ENCODE results near the gene POSTN. TPM values are rescaled to one million over a fixed set of nuclear protein-coding genes. Genes with fewer than 3 reads are reported as not detected.
"Not testable (repeated sequence)": the region's sequence is repeated elsewhere in the genome, so short reads cannot be mapped to it uniquely, and the experiment has no call there.

Gene POSTN
- total RNA-seq, 2 experiments from 2014 or later, result not detected

DNA sequence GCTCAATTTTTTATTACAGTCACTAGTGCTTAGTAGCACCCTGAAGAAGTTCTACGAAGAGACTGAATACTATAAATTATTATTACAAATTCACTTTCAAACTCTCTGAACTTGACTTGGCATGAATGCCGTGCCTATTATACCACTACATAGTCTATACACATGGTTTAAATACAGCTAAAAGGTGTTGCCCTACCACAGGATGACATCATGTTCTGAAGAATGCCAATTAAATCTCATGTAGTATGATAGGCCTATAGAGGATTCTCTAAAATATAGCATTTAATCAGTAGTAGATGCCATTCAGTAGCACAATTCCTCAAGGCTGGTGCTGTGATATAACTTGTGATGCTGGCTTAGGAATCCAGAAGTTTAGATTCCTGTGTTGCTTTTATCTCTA is 16.7 kb upstream of the POSTN start:
- no peaks in the 10 kb centered on the region for H3K27me3 Mint-ChIP-seq
- H3K4me3 Mint-ChIP-seq, result no peak overlapping the region
- H3K27ac Mint-ChIP-seq, result no peak overlapping the region
- CTCF ChIA-PET, result no interaction called here
- POLR2A ChIA-PET, result no interaction called here
- no peaks in the 10 kb centered on the region for H3K9me3 Mint-ChIP-seq
- no peak for DNase-seq
- no peaks in the 10 kb centered on the region for H3K4me1 Mint-ChIP-seq
- H3K36me3 Mint-ChIP-seq (ENCODE audit: low read depth), result no peaks in the 10 kb centered on the region

DNA sequence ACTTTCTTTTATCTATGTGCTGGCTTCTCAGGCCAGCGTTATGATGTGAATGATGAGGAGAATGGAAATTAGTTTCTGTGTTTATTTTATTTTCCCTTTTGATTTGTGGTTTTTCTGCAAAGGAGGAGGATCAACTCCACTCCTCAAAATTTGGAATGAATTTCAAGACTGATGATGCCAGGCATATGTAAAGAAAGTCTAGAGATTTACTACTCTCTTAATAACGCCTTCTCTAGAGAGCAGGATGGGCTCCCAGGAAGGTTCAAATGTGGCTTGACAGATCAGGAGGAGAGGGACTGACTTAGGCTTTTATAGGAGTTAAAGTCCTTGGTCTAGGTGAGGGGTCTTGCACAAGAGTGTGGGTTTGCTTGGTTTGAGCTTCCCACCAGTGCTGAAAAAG is 15.1 kb upstream of the POSTN start:
- no peak for DNase-seq
- no peak overlapping the region for H3K4me3 Mint-ChIP-seq
- ChIA-PET CTCF (no interaction called here), POLR2A (no interaction called here)
- H3K27me3 Mint-ChIP-seq, result no peaks in the 10 kb centered on the region
- H3K4me1 Mint-ChIP-seq, result no peaks in the 10 kb centered on the region
- H3K9me3 Mint-ChIP-seq, result no peaks in the 10 kb centered on the region
- H3K27ac Mint-ChIP-seq, result no peak overlapping the region
- no peaks in the 10 kb centered on the region for H3K36me3 Mint-ChIP-seq (ENCODE audit: low read depth)

DNA sequence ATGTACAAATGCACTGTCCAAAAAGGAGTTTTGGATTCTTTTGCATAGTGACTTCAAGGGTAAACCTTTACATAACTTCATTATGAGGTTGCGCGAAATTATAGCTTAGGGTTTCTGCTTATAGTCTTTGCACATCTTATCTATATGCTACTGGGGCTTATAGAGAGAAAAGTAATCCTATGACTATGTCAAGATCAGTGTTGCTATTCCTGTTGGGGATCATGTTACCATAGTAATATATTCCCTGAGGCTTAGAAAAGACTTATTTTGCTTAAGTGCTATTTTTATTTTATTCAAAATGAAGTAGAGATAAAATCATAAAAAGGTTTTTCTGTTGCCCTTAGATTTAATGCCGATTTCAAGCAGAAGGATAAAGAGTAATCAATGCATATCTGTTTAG is 14.7 kb upstream of the POSTN start:
- no peak overlapping the region for H3K4me3 Mint-ChIP-seq
- CTCF ChIA-PET, result no interaction called here
- H3K9me3 Mint-ChIP-seq, result no peaks in the 10 kb centered on the region
- H3K27ac Mint-ChIP-seq, result no peak overlapping the region
- no peaks in the 10 kb centered on the region for H3K36me3 Mint-ChIP-seq (ENCODE audit: low read depth)
- no peak for DNase-seq
- H3K27me3 Mint-ChIP-seq, result no peaks in the 10 kb centered on the region
- no peaks in the 10 kb centered on the region for H3K4me1 Mint-ChIP-seq
- POLR2A ChIA-PET, result no interaction called here

- no peak for DNase-seq
- ChIA-PET CTCF (no interaction called here), POLR2A (no interaction called here)
- H3K27me3 Mint-ChIP-seq, result no peaks in the 10 kb centered on the region
- H3K4me1 Mint-ChIP-seq, result no peaks in the 10 kb centered on the region
- H3K36me3 Mint-ChIP-seq (ENCODE audit: low read depth), result no peaks in the 10 kb centered on the region
- no peak overlapping the region for H3K4me3 Mint-ChIP-seq
- no peaks in the 10 kb centered on the region for H3K9me3 Mint-ChIP-seq
- no peak overlapping the region for H3K27ac Mint-ChIP-seq
Measured at GRCh38 chr13:37608750-37609339, 10.3 kb upstream of the POSTN start.

DNA sequence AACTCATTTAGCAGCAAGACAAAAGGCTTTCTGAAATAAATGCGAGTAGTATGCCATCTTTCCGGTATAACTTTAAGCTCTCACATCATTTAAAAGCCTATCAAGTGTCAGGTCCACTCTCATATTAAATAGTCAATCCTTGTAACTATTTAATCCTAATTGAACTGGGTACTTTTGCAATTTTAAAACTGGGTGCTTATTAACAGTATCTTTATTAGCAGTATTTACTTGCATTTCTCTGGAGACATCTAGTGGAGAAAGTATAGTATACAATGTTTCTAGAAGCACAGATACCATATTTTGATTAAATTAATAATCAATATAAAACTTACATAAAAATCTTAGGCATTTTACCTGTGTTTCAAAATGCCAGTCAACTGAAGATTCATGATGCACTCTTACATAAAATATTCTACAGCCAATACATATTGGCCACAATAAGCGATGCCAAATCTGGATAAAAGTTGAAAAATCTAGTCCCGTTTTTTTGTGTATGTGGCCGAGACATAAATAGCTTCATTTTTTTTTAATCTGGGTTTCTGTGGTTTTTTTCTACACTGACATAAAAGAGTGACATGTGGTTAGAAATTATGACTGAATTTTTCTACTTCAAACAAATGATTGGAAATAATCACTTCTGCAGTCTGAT is 4.3 kb upstream of the POSTN start:
- POLR2A ChIA-PET, result no interaction called here
- Mint-ChIP-seq H3K36me3 (ENCODE audit: low read depth) (no peaks in the 10 kb centered on the region), H3K9me3 (no peaks in the 10 kb centered on the region)

DNA sequence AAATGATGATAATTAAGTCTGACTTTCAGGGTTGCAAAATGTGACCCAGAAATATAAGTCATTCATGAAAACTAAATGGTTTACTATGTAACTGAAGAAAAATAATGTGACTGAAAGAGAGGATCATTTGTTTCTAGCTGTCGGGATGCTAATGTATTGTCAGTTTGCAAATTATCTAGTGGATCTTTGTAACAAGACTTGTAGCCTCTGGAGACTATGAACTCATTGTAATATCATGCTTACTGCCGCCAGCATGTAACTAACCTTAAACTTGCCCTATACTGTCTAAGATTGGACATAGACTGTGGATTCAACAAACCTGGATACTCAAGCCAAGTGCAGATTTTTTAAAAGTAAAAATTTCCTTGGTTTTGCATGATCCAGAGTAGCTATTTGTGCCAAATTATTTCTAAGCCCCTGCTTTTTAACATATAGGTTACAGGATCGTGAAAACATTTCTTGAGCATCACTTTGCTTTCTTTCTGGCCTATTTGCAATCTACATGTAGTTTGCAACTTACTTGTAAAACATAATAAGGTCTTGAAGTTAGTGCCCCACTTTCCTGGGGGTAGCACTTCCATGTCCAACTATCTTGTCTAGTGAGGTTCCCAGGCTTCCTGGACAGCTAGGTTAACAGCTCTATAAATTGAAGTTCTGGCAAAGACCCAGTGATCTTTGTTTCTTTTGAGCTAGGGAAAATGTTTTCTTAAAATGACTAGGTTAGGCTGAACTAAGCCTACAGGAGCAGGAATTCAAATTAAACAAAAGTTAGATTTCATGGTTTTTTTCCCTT is 3.3 kb upstream of the POSTN start:
- Mint-ChIP-seq H3K9me3 (no peaks in the 10 kb centered on the region), H3K36me3 (ENCODE audit: low read depth) (no peaks in the 10 kb centered on the region), H3K27ac (no peak overlapping the region), H3K4me3 (no peak overlapping the region), H3K27me3 (no peaks in the 10 kb centered on the region), H3K4me1 (no peaks in the 10 kb centered on the region)
- ChIA-PET CTCF (no interaction called here), POLR2A (no interaction called here)
- DNase-seq, result no peak

More for the DNA sequence above, 4.3 kb upstream of the POSTN start:
- H3K27me3 Mint-ChIP-seq, result no peaks in the 10 kb centered on the region
- no peak overlapping the region for H3K4me3 Mint-ChIP-seq
- no peaks in the 10 kb centered on the region for H3K4me1 Mint-ChIP-seq
- CTCF ChIA-PET, result no interaction called here
- no peak overlapping the region for H3K27ac Mint-ChIP-seq
- DNase-seq, result no peak

DNA sequence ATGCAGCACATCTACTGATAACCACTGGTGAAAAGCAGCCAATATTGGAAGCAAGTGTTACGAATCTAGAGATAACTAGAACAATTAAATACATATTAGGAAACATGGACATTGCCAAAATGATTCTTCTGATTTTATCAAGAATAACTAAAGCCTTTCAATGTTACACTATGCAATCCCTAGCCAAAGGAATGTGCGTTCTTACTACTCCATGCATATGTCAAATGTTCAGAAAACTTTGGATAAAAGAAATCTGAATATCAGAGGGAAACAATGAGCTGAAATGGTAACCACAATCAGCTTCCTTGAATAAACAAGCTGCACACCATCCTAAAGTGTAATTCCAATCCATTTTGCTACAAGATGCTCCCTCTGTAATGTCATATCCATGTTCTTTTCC is 951 bp upstream of the POSTN start:
- ChIA-PET CTCF (no interaction called here), POLR2A (no interaction called here)
- no peaks in the 10 kb centered on the region for H3K36me3 Mint-ChIP-seq (ENCODE audit: low read depth)
- DNase-seq, result no peak
- no peaks in the 10 kb centered on the region for H3K27me3 Mint-ChIP-seq
- H3K4me1 Mint-ChIP-seq, result no peaks in the 10 kb centered on the region
- H3K9me3 Mint-ChIP-seq, result no peaks in the 10 kb centered on the region
- no peak overlapping the region for H3K4me3 Mint-ChIP-seq
- H3K27ac Mint-ChIP-seq, result no peak overlapping the region

GRCh38 chr13:37597477-37598025 is 1.0 kb downstream of the POSTN start:
- Mint-ChIP-seq H3K27me3 (no peaks in the 10 kb centered on the region), H3K36me3 (ENCODE audit: low read depth) (no peaks in the 10 kb centered on the region), H3K4me1 (no peaks in the 10 kb centered on the region), H3K4me3 (no peak overlapping the region), H3K27ac (no peak overlapping the region), H3K9me3 (no peaks in the 10 kb centered on the region)
- ChIA-PET POLR2A (no interaction called here), CTCF (no interaction called here)
- no peak for DNase-seq

DNA sequence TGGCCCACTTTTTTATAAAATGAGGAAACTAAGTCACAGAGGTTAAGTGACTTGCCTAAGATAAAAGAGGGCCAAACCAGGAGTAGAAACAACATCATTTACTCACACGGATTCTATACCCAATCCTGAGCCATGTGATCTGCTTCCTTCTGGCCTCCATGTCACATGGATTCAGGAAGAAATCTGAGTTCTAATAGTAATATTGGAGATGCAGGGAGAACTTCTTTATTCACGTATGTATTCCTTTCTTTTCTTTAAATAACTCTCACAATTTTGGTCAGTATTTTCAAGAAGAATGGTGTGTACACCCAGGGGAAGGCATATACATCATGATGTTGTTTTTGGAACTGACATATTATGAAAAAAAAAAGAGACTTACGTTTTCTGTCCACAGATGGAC is 1.8 kb downstream of the POSTN start:
- POLR2A ChIA-PET, result interaction anchor here (0.6 kb wide), 1 partner anchor 520 kb away, joined by 4 read pairs; no protein-coding TSS in a partner anchor
- no peaks in the 10 kb centered on the region for H3K27me3 Mint-ChIP-seq
- H3K4me1 Mint-ChIP-seq, result no peaks in the 10 kb centered on the region
- no peak for DNase-seq
- H3K36me3 Mint-ChIP-seq (ENCODE audit: low read depth), result no peaks in the 10 kb centered on the region
- CTCF ChIA-PET, result no interaction called here
- H3K27ac Mint-ChIP-seq, result no peak overlapping the region
- no peak overlapping the region for H3K4me3 Mint-ChIP-seq
- H3K9me3 Mint-ChIP-seq, result no peaks in the 10 kb centered on the region

DNA sequence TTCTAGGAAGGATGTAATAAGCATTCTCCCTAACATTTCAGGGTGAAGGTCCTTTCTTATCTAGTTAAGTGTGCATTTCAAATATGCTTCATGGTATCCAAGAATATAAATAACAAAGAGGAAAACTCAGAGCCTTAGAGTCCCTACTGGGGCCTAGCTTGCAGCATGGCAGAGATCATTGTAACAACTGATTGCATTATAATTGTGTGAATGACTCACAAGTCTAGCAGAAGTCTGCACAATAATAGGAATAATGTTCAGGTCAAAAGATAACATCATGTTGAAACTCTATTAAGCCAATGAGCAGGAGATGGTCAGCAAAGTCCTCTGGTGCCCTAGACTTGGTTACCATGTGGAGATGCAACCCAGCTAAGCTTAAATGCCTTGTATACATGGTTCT is 3.4 kb downstream of the POSTN start:
- Mint-ChIP-seq H3K9me3 (no peaks in the 10 kb centered on the region), H3K4me1 (no peaks in the 10 kb centered on the region), H3K27ac (no peak overlapping the region), H3K4me3 (no peak overlapping the region), H3K27me3 (no peaks in the 10 kb centered on the region), H3K36me3 (ENCODE audit: low read depth) (no peaks in the 10 kb centered on the region)
- ChIA-PET CTCF (no interaction called here), POLR2A (no interaction called here)
- no peak for DNase-seq

DNA sequence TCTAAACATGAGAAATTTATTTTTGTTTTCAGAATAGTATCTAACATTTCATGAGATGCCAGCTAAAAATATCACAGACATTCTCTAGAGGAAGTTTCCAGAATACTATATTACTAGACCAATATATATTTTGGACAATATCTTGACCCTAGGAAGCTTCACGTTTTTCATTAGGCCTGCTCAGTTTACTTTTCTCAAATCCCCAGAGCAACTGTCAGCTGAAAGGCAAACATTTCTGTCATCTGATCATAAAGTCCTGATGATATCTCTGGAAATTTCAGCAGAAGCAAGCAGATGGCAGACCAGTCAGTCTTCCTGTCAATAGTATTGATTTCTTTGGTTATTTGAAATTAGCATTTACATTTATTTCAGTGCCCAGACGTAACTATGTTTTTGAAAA is 4.0 kb downstream of the POSTN start:
- no peak overlapping the region for H3K27ac Mint-ChIP-seq
- ChIA-PET CTCF (no interaction called here), POLR2A (no interaction called here)
- H3K27me3 Mint-ChIP-seq, result no peaks in the 10 kb centered on the region
- no peaks in the 10 kb centered on the region for H3K4me1 Mint-ChIP-seq
- no peaks in the 10 kb centered on the region for H3K9me3 Mint-ChIP-seq
- DNase-seq, result no peak
- no peak overlapping the region for H3K4me3 Mint-ChIP-seq
- no peaks in the 10 kb centered on the region for H3K36me3 Mint-ChIP-seq (ENCODE audit: low read depth)

DNA sequence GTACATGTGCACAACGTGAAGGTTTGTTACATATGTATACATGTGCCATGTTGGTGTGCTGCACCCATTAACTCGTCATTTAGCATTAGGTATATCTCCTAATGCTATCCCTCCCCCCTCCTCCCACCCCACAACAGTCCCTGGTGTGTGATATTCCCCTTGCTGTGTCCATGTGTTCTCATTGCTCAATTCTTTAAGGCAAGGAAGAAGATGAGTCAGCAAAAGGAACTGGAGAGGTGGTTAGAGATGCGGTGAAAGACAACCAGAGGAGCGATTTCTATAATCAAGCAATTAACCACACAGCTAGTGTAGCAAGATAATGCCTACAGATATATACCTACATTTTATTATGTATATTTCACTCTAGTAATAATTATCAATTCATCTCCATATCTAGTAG is 9.2 kb downstream of the POSTN start:
- H3K27ac Mint-ChIP-seq; POLR2A ChIA-PET; H3K27me3 Mint-ChIP-seq; H3K4me3 Mint-ChIP-seq; CTCF ChIA-PET; H3K36me3 Mint-ChIP-seq (ENCODE audit: low read depth); H3K9me3 Mint-ChIP-seq; DNase-seq; H3K4me1 Mint-ChIP-seq: not testable (repeated sequence)

DNA sequence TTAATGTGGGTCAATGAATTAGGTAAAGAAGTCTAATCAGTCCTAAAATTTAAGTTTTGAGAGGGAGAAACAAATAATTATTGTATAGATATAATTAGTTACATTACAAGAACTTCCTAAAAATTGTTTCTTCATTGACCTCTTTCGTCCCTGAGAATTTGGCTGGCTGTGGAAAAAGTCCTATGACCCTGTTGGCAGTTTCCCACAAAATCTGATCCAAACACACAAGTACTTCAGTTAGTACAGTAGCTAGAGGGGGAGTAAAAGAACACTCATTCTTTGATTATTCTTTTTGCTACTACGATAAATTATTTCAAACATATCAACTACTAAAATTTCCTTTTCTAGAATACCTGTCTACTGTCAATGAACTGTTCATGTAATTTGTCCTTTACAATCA is 11.3 kb downstream of the POSTN start:
- POLR2A ChIA-PET, result no interaction called here
- no peaks in the 10 kb centered on the region for H3K27me3 Mint-ChIP-seq
- no peaks in the 10 kb centered on the region for H3K36me3 Mint-ChIP-seq (ENCODE audit: low read depth)
- DNase-seq, result no peak
- CTCF ChIA-PET, result no interaction called here
- no peaks in the 10 kb centered on the region for H3K9me3 Mint-ChIP-seq
- no peak overlapping the region for H3K27ac Mint-ChIP-seq
- H3K4me3 Mint-ChIP-seq, result no peak overlapping the region
- H3K4me1 Mint-ChIP-seq, result no peaks in the 10 kb centered on the region

DNA sequence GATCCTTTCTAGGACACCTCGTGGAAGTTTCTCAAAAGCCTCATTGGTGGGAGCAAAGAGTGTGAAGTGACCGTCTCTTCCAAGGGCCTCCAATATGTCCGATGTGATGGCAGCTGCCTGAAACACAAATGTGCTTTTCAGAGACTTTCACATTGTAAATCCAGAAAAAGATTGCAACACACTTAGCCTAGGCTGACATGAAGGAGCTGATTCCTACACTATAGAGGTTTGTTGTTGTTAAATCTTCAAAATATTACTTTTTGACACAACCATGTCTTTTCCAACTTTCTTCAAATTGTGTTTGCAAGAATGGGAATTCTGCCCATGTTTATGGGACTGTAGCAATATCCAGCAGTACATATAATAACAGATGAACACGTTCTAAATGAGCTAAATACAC is 12.4 kb downstream of the POSTN start:
- Mint-ChIP-seq H3K36me3 (ENCODE audit: low read depth) (no peaks in the 10 kb centered on the region), H3K9me3 (no peaks in the 10 kb centered on the region), H3K27me3 (no peaks in the 10 kb centered on the region), H3K4me3 (no peak overlapping the region), H3K27ac (no peak overlapping the region), H3K4me1 (no peaks in the 10 kb centered on the region)
- ChIA-PET CTCF (no interaction called here), POLR2A (no interaction called here)
- no peak for DNase-seq
